ENCODE measurements around the gene PER3.

Gene PER3

GRCh38 chr1:7767176-7767575 lies 16.9 kb upstream of the PER3 start:
- no peak for DNase-seq (ENCODE audit: low spot score)
- no peak for TF ChIP-seq CTCF (IDR thresholded peaks at IDR 0.05)
- Histone ChIP-seq H3K4me3 (no peak overlapping the region), H3K27ac (no peak overlapping the region)

GRCh38 chr1:7768583-7768982 lies 15.5 kb upstream of the PER3 start:
- no peak for DNase-seq (ENCODE audit: low spot score)
- no peak for TF ChIP-seq CTCF (IDR thresholded peaks at IDR 0.05)
- Histone ChIP-seq H3K4me3 (no peak overlapping the region), H3K27ac (no peak overlapping the region)

- Histone ChIP-seq H3K27ac (no peak overlapping the region), H3K4me3 (no peak overlapping the region)
- no peak for DNase-seq (ENCODE audit: low spot score)
- no peak for TF ChIP-seq CTCF (IDR thresholded peaks at IDR 0.05)
Observed at GRCh38 chr1:7769673-7770412, 14.2 kb upstream of the PER3 start.

GRCh38 chr1:7770669-7770996 lies 13.5 kb upstream of the PER3 start:
- DNase-seq (ENCODE audit: low spot score): no peak
- H3K27ac ChIP-seq: peak overlapping the region; percentile 88 to 93
- TF ChIP-seq CTCF (IDR thresholded peaks at IDR 0.05): no peak
- peak overlapping the region; percentile 86 for H3K4me3 ChIP-seq

GRCh38 chr1:7770997-7771822 lies 12.9 kb upstream of the PER3 start, which contains the start of gene VAMP3:
TSS of gene VAMP3 (plus strand) at chr1:7771296. CDS start at chr1:7771384, 88 bp downstream.
- TF ChIP-seq CTCF (IDR thresholded peaks at IDR 0.05): no peak
- peak; percentile 91 for DNase-seq (ENCODE audit: low spot score)
- H3K27ac ChIP-seq: peak within 1 kb of the TSS; percentile 88 to 93

GRCh38 chr1:7771823-7772299 lies 12.2 kb upstream of the PER3 start:
- no peak for DNase-seq (ENCODE audit: low spot score)
- peak overlapping the region; percentile 88 to 93 for H3K27ac ChIP-seq
- H3K4me3 ChIP-seq: peak overlapping the region; percentile 86
- TF ChIP-seq CTCF (IDR thresholded peaks at IDR 0.05): no peak

More at GRCh38 chr1:7770997-7771822, 12.9 kb upstream of the PER3 start, which contains the start of gene VAMP3:
- H3K4me3 ChIP-seq: peak within 1 kb of the TSS; percentile 86
